Activated CD4-positive, alpha-beta T cell treated with anti-CD3 and anti-CD28 coated beads, Interleukin-2, amount 10 ng/mL, durations not matched to agents 24 days and 14 days (primary cell): ENCODE data around the gene IDH2. TPM values are rescaled to one million over a fixed set of nuclear protein-coding genes. Genes with fewer than 3 reads are reported as not detected.

ENCODE experiments used
- DNase-seq: peaks from one replicate; pipeline ENCODE4 v3.0.0; 2022
- H3K27ac Mint-ChIP-seq: one replicate; pipeline ENCODE4 v1.8.0; 2022; ENCODE audit warnings: mild to moderate bottlenecking, mixed read lengths
- H3K27me3 Mint-ChIP-seq: one replicate; pipeline ENCODE4 v1.8.0; 2022; ENCODE audit warnings: mixed read lengths
- H3K36me3 Mint-ChIP-seq: one replicate; pipeline ENCODE4 v1.8.0; 2022; ENCODE audit warnings: low read depth, mild to moderate bottlenecking, mixed read lengths
- H3K4me1 Mint-ChIP-seq: one replicate; pipeline ENCODE4 v1.8.0; 2021; ENCODE audit warnings: mixed read lengths
- H3K4me3 Mint-ChIP-seq: one replicate; pipeline ENCODE4 v1.8.0; 2022; ENCODE audit warnings: mild to moderate bottlenecking, moderate library complexity, mixed read lengths
- H3K9me3 Mint-ChIP-seq: one replicate; pipeline ENCODE4 v1.8.0; 2021; ENCODE audit warnings: mixed read lengths
- intact Hi-C: fragments of 100-400 bp; cut with micrococcal nuclease; formaldehyde crosslinking; loops from one replicate; pipeline ENCODE4 v1.15.1; 2023
- total RNA-seq: library from RNA; stranded (reverse); gene quantifications from 2 replicates; pipeline ENCODE4 v1.2.3, GENCODE V29; 2022

Gene IDH2
- total RNA-seq, 1 donor from 2014 or later = 119 TPM

DNA sequence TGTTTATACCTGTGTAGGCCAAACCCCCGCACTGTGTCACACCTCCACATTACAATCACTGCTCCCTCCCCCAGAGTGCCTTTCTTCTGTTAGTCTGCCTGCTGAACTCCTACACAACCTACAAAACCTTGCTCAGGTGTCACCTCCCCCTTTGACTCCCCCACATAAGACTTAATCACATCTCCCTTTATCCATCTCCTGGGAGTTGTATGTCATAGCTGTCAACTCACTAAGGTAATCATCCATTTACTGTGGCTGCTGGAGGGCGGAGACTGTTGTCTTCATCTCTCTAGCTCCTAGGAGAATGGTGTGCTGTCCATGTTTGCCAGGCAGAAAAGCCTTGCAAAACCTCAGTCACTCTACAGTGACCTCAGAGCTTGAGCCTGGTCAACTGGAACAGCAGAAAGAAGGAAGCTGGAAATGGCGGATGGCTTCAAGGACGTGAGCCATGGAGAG lies 57.3 kb downstream of the IDH2 start:
- Mint-ChIP-seq H3K4me1 (peaks cover 21% of the 10 kb centered on the region), H3K27me3 (no peaks in the 10 kb centered on the region), H3K27ac (no peak overlapping the region), H3K4me3 (no peak overlapping the region), H3K36me3 (no peaks in the 10 kb centered on the region), H3K9me3 (no peaks in the 10 kb centered on the region)
- intact Hi-C loops = no loop called here
- no peak for DNase-seq

DNA sequence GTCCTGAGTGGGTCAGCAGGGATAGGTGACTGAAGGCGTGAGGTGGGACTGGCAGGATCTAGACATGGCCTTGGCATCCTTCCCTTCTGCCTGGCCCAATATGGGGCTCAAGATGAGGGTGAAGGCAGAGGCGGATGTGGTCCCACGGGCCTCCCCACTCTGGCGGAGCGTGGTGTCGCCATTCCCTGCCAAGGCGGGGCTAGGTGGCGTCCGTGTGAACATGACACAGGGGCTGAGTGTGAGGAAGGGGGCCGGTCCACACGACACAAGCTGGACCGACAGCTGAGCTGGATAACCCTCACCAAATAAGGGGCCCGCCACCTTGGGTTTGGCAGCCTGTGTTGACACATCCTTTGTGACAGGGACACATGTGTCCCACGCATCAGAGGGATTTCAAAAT lies 58.1 kb downstream of the IDH2 start:
- Mint-ChIP-seq H3K9me3 (no peaks in the 10 kb centered on the region), H3K4me1 (peaks cover 25% of the 10 kb centered on the region), H3K27me3 (no peaks in the 10 kb centered on the region), H3K36me3 (no peaks in the 10 kb centered on the region), H3K27ac (no peak overlapping the region), H3K4me3 (no peak overlapping the region)
- no peak for DNase-seq
- intact Hi-C loops = no loop called here

DNA sequence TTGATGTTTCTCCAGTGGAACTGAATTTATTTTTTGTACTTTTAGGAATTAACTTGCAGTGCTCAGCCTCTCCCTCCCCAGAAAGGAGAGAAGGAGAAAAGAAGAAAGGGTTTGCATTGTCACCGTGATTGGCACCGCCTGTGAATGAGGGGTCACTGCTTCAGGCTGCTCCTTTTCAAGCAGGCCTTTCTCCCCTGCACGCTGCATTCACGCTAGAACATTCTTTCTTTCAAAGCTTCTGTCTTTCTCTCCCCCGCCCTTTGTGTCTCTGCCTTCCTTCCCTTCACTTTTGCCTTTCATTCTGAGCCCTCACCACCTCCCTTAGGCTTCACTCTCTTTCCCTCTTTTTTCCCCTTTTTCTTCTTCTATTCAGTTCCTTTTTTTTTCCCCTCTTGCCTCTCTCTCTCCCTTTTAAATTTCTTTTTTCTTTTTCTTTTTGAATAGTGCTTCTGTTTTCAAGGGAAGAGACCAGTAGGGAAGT lies 58.7 kb downstream of the IDH2 start:
- Mint-ChIP-seq H3K27me3 (no peaks in the 10 kb centered on the region), H3K27ac (no peak overlapping the region)

DNA sequence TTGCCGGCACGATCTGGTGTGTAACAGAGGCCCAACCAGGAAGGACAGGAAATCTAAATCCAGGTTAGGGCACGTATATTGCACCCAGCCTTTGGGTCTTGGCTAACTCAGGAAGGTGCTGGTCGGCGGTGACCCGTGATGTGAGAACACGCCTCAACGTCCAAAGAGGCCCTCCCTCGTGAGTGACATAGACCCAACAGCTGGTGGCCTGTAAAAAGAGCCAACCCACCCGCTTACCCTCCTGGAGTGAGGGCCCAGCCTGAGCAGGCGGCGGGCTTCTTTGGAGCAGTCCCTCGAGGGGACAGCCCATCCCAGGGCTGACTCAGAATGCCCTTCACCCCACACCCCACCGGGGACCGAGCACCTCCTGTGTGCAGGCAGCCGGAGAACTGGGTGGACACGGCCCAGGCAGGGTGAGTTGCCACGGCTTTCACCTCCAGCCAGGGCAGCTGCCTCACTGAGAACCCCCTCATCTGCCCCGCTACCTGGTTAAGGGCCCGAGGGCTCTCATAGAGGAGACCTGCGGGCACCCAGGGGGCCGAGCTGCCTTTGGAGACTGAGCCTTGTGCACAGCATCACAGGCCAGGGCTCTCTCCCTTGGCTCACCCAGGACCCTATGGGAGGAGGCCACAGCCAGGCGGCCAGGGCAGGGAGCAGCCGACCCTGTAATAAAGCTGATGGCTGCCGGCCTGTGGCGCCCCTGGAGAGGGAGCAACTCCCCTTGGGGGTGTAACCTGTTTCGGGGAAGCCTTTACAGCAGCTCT lies 59.3 kb downstream of the IDH2 start:
- intact Hi-C loops = no loop called here
- DNase-seq = no peak
- H3K36me3 Mint-ChIP-seq = no peaks in the 10 kb centered on the region
- no peaks in the 10 kb centered on the region for H3K27me3 Mint-ChIP-seq
- peaks cover 37% of the 10 kb centered on the region for H3K4me1 Mint-ChIP-seq
- H3K4me3 Mint-ChIP-seq = no peak overlapping the region
- no peak overlapping the region for H3K27ac Mint-ChIP-seq
- no peaks in the 10 kb centered on the region for H3K9me3 Mint-ChIP-seq

More for the DNA sequence above, 58.7 kb downstream of the IDH2 start:
- Mint-ChIP-seq H3K4me1 (peaks cover 30% of the 10 kb centered on the region), H3K36me3 (no peaks in the 10 kb centered on the region), H3K9me3 (no peaks in the 10 kb centered on the region), H3K4me3 (no peak overlapping the region)
- intact Hi-C loops = no loop called here
- no peak for DNase-seq

DNA sequence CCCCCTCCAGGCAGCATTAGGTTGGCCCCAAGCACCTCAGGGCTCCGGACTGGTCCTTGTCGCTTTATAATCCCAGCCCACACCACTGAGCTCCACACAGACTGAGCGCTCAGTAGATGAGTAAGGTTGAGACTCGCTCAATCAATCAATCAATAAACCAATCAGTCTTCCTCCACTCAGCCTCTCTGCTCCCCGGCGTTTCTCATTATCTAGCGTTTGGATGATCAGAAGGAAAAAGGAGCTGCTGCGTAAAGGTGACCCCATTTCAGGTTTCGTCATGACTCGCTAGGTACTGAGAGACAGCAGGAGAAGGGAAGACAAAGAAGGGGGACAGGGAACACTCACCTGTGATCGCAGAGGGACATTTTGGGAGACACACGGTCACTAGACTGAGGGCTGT lies 59.9 kb downstream of the IDH2 start:
- intact Hi-C loops = no loop called here
- no peak for DNase-seq
- H3K27ac Mint-ChIP-seq = no peak overlapping the region
- H3K4me1 Mint-ChIP-seq = peaks cover 42% of the 10 kb centered on the region
- no peaks in the 10 kb centered on the region for H3K9me3 Mint-ChIP-seq
- H3K4me3 Mint-ChIP-seq = no peak overlapping the region
- H3K27me3 Mint-ChIP-seq = no peaks in the 10 kb centered on the region
- no peaks in the 10 kb centered on the region for H3K36me3 Mint-ChIP-seq

DNA sequence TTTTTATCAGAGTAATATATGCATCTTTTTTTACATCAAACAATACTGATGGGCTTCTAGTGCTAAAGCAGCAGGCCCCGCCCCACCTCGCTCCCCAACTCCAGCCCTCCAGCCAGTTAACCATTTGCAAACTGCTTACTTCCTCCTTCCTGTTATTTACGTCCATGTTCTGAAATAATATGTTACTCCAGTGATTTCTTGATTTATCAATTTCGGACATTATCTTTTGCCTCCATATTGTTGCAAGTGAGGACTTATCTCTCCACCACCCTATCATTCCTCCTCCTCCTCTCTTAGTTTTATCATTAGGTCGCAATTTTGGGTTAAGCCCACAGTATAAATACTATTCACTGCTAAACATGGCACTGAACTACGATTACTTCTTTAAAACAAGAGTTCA lies 61.6 kb downstream of the IDH2 start:
- no peak for DNase-seq
- H3K4me3 Mint-ChIP-seq = no peak overlapping the region
- H3K27ac Mint-ChIP-seq = no peak overlapping the region
- H3K4me1 Mint-ChIP-seq = peaks cover 48% of the 10 kb centered on the region
- no peaks in the 10 kb centered on the region for H3K36me3 Mint-ChIP-seq
- H3K27me3 Mint-ChIP-seq = no peaks in the 10 kb centered on the region
- no peaks in the 10 kb centered on the region for H3K9me3 Mint-ChIP-seq
- intact Hi-C loops = no loop called here

DNA sequence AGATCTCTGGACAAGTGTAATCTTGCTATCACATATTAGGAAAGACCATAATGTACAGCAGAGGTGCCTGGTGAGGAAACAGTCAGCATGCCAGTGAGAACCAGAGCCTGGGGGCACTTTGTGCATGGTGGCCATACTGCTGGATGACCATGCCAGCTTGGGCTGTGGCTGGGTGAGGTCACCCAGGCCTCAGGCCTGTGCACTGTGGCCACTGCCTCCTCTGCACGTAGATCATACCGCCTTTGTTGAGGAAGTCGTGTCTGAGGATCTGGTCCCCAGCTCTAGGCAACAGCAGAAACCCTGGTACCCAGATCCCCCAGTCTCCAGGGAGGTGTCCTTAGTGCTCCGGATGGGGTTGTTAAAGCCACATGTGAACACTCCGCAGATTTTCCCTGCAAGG lies 62.3 kb downstream of the IDH2 start:
- no peaks in the 10 kb centered on the region for H3K36me3 Mint-ChIP-seq
- no peak overlapping the region for H3K4me3 Mint-ChIP-seq
- no peaks in the 10 kb centered on the region for H3K9me3 Mint-ChIP-seq
- no peak for DNase-seq
- H3K27ac Mint-ChIP-seq = no peak overlapping the region
- H3K27me3 Mint-ChIP-seq = no peaks in the 10 kb centered on the region
- intact Hi-C loops = loop anchor here (2.0 kb wide), 1 partner anchor 39 kb away; the partner anchor contains the start of gene ZNF710
- peaks cover 50% of the 10 kb centered on the region for H3K4me1 Mint-ChIP-seq

DNA sequence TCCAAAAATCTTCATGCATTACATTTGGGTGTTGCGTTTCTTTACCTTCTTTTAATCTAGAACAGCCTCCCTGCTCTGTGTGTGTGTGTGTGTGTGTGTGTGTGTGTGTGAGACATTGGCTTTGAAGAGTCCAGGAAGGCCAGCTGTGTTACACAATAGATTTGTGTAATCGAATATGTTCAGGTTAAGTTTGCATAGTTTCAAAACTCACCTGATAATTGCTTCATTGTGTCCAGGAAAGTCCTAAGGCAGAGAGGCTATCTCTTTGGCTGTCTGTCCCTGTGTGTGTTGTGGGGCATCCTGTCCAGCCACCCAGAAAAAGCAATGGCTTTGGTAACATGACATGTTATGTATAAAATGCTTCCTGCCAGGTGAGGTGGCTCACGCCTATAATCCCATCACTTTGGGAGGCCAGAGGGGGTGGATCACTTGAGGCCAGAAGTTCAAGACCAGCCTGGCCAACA lies 63.6 kb downstream of the IDH2 start:
- Mint-ChIP-seq H3K27ac (peak overlapping the region; percentile 79), H3K4me3 (peak overlapping the region; percentile 48), H3K27me3 (no peaks in the 10 kb centered on the region), H3K9me3 (no peaks in the 10 kb centered on the region), H3K4me1 (peaks cover 59% of the 10 kb centered on the region), H3K36me3 (no peaks in the 10 kb centered on the region)
- no peak for DNase-seq
- intact Hi-C loops = loop anchor here (1.0 to 2.0 kb wide), 3 partner anchors 21 to 38 kb away; partner anchors contain the start of gene ZNF710

DNA sequence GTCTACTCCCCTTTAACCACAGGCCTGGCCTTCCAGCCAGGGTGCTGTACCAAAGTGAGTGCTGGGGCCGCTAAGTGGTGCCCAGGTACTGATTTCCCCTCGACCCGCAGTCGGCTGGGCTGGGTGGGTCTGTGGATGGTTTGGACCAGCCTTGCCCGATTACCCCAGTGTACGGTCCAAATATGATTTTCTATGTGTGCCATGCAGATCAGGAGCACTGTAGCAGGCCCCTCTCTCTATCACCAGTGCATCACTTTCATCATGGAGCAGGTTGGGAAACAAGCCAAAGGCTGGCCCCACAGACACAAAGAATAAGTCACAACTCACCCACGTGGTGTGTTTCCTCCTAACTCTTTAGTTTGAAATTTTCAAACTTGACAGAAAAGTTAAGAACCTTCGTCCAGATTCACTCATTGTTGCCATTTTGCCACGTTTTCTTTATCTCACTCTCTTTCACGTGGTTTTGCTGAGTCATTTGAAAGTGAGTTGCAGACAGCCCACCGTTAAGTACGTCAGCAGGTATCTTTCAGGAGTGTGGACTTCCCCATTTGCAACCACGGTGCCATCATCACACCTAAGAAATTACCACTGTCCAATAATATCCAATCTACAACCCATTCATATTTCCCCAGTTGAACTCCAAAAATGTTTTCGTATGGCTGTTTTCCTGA lies 64.2 kb downstream of the IDH2 start:
- DNase-seq = peak; percentile 80
- H3K27ac Mint-ChIP-seq = peak overlapping the region; percentile 79
- H3K27me3 Mint-ChIP-seq = no peaks in the 10 kb centered on the region
- intact Hi-C loops = loop anchor here (1.0 to 2.0 kb wide), 3 partner anchors 21 to 37 kb away; partner anchors contain the start of gene ZNF710
- H3K4me3 Mint-ChIP-seq = peak overlapping the region; percentile 48
- peaks cover 65% of the 10 kb centered on the region for H3K4me1 Mint-ChIP-seq
- H3K9me3 Mint-ChIP-seq = no peaks in the 10 kb centered on the region
- H3K36me3 Mint-ChIP-seq = no peaks in the 10 kb centered on the region

DNA sequence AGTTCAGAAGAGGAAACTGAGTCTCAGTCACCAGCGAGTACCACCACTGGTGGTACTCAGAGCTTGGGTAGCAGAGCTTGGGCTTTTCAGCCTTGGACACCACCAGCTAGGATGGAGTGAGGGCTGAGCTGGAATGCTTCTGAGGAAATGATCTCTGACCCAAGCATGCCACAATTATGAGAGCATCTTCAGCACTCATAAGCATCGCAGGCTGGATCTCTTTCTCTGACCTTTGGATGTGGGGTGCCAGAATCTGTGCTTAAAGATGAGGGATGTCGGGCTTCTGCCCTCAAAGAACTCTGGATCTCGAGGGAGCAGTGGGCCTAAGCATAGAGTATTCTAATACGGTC lies 64.8 kb downstream of the IDH2 start:
- Mint-ChIP-seq H3K4me1 (peaks cover 68% of the 10 kb centered on the region), H3K4me3 (peak overlapping the region; percentile 48), H3K36me3 (no peaks in the 10 kb centered on the region), H3K27ac (peak overlapping the region; percentile 79), H3K9me3 (no peaks in the 10 kb centered on the region), H3K27me3 (no peaks in the 10 kb centered on the region)
- intact Hi-C loops = no loop called here
- no peak for DNase-seq

DNA sequence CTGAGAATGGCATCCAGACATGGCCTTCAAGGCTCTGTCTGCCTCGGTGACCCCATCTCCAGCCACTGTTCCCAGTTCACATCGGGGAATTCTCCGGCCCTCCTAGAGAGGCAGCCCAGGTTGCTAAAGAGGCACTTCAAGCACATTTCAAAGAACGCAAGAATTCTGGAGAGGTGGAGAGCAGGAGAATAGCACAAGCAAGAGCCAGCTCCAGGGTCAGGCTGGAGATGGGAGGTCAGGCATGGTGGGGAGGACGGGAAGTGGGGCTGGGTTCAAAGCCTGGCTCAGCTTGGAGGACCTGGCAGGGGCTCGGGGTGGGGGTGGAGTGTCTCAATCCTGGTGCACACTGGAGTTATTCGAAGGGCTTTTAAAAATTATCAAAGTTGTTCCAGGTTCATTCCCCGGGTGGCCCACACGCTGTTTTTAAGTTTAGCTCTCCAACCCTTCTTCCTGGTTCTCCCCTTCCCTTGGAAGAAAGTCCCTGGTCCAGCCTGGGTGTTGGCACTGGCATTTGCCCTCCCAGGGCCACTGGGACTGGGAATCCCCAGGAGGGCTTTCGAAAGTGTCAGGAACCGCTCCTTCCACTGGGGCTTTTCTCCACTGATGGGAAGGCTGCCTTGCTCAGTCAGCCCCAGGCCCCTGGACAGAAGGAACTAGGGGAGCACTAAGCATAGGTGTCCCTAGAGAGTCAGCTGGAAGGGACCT lies 65.3 kb downstream of the IDH2 start:
- H3K36me3 Mint-ChIP-seq = no peaks in the 10 kb centered on the region
- peak overlapping the region; percentile 79 for H3K27ac Mint-ChIP-seq
- no peak for DNase-seq
- intact Hi-C loops = no loop called here
- H3K27me3 Mint-ChIP-seq = no peaks in the 10 kb centered on the region
- no peaks in the 10 kb centered on the region for H3K9me3 Mint-ChIP-seq
- no peak overlapping the region for H3K4me3 Mint-ChIP-seq
- peaks cover 68% of the 10 kb centered on the region for H3K4me1 Mint-ChIP-seq

DNA sequence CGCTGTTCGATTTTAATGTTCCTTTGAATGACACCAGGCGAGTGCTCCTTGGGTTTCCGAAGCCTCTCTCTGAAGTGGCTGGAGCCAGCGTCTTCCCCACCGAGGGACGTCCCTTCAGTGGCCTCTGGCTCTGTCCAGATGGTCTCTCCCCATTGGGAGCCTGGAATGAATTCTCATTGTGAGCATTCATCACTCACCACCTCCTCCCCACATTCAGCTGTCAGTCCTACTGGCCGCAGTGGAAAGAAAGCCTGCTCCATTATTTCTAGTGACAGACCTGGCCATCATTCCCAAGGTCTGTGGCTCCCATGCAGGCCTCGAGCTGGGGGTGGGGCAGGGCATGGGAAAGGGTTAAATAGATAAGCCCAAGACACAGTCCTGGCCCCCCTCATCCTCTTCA lies 65.9 kb downstream of the IDH2 start:
- no peak for DNase-seq
- intact Hi-C loops = no loop called here
- Mint-ChIP-seq H3K4me1 (peaks cover 69% of the 10 kb centered on the region), H3K4me3 (no peak overlapping the region), H3K36me3 (no peaks in the 10 kb centered on the region), H3K27ac (peak overlapping the region; percentile 79), H3K27me3 (no peaks in the 10 kb centered on the region), H3K9me3 (no peaks in the 10 kb centered on the region)

DNA sequence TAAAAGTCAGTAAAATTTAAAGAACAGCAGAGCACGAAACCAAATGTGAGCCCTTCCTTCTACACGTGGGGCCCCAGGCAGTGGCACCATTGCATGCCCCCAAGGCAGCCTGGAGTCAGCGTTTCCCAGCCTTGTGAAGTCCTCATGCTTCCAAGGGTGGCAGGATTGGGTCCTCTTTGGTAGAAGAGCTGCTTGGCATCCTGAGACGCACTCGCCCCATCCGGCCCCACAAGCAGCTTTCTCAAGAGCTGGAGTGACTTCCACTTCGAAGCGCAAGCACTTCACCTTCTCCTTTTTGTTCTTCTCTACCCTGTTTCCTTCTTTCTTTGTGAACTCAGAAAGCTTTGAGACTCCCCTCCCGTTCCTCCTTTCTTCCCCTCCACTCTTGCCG lies 66.4 kb downstream of the IDH2 start:
- Mint-ChIP-seq H3K36me3 (no peaks in the 10 kb centered on the region), H3K27me3 (no peaks in the 10 kb centered on the region), H3K4me1 (peaks cover 70% of the 10 kb centered on the region), H3K4me3 (no peak overlapping the region), H3K9me3 (no peaks in the 10 kb centered on the region), H3K27ac (peak overlapping the region; percentile 70)
- DNase-seq = no peak
- intact Hi-C loops = no loop called here
